Panc1 (cell line): Measurements from ENCODE around the gene CDX1. TPM values are rescaled to one million over a fixed set of nuclear protein-coding genes. Genes with fewer than 3 reads are reported as not detected.

Source experiments
- ATAC-seq: fragments of 200-7000 bp; cut with Tn5 transposase; 2 replicates; pipeline ENCODE4 v1.9.1; 2020; ENCODE audit warnings: mild to moderate bottlenecking, moderate library complexity
- BruUV-seq: library from RNA; stranded (reverse); fragments of 400-500 nt; replicated peaks from 2 replicates; lab custom pipeline; 2021; lab: Mats Ljungman, UMichigan
- CTCF ChIA-PET: fragments of 300-600 bp; sonication (Branson Sonifier 250); formaldehyde crosslinking; loops from one replicate; lab custom pipeline; 2022; ENCODE audit warnings: antibody characterized with exemption; lab: Charles Lee
- POLR2A ChIA-PET: fragments of 300-600 bp; sonication (Branson Sonifier 250); formaldehyde crosslinking; loops from one replicate; lab custom pipeline; 2022; ENCODE audit warnings: antibody characterized with exemption; lab: Charles Lee
- DNase-seq: peaks from one replicate; pipeline ENCODE4 v3.0.0-alpha.2; 2010; ENCODE audit warnings: low read depth, low spot score
- H3K27ac ChIP-seq: 2 replicates; pipeline ENCODE4 v1.5.1; 2011; ENCODE audit warnings: mild to moderate bottlenecking, low read length, inconsistent platforms
- H3K27me3 ChIP-seq: fragments of 200-500 bp; sonication (Bioruptor generic); 2 replicates; pipeline ENCODE4 v1.6.0; 2014; ENCODE audit warnings: low read length, inconsistent platforms; ENCODE audit not compliant: control insufficient read depth, insufficient read depth
- H3K36me3 ChIP-seq: fragments of 200-500 bp; sonication (Bioruptor generic); 2 replicates; pipeline ENCODE4 v1.5.1; 2014; ENCODE audit warnings: inconsistent platforms, mild to moderate bottlenecking, low read length, moderate library complexity; ENCODE audit not compliant: control insufficient read depth, insufficient read depth
- H3K4me1 ChIP-seq: 2 replicates; pipeline ENCODE4 v1.5.1; 2011; ENCODE audit warnings: inconsistent platforms, mild to moderate bottlenecking, low read length, moderate library complexity; ENCODE audit not compliant: control insufficient read depth, insufficient read depth
- H3K4me3 ChIP-seq, 2 experiments: 2 replicates each; pipeline ENCODE4 v1.5.1; 2011 to 2012; ENCODE audit warnings: low read depth in 2 of 2, low read length in 2 of 2, mild to moderate bottlenecking in 2 of 2, inconsistent platforms in 1 of 2, moderate library complexity in 1 of 2
- H3K9me3 ChIP-seq: fragments of 200-500 bp; sonication (Bioruptor generic); 2 replicates; pipeline ENCODE4 v1.5.1; 2014; ENCODE audit warnings: low read depth, mild to moderate bottlenecking, inconsistent platforms, low read length, moderate library complexity; ENCODE audit not compliant: control insufficient read depth, insufficient read depth
- CTCF ChIP-seq: fragments of 450-650 bp; IDR thresholded peaks from 2 replicates; pipeline ENCODE4 v1.5.1; 2017; ENCODE audit warnings: mild to moderate bottlenecking
- POLR2AphosphoS5 ChIP-seq: IDR thresholded peaks from 2 replicates; pipeline ENCODE4 v1.6.1; 2012; ENCODE audit warnings: mild to moderate bottlenecking, low read depth, low read length, moderate library complexity
- REST ChIP-seq, 2 experiments: IDR thresholded peaks; 2 replicates each; pipeline ENCODE4 v1.6.1; 2011 to 2012; ENCODE audit warnings: low read depth in 2 of 2, control low read depth in 1 of 2, low read length in 1 of 2, mild to moderate bottlenecking in 1 of 2, moderate library complexity in 1 of 2; ENCODE audit not compliant: insufficient read depth in 1 of 2
- SIN3A ChIP-seq: IDR thresholded peaks from 2 replicates; pipeline ENCODE4 v1.6.1; 2012; ENCODE audit warnings: low read depth, mild to moderate bottlenecking, low read length, moderate library complexity, borderline replicate concordance; ENCODE audit not compliant: insufficient read depth
- TCF7L2 ChIP-seq: IDR thresholded peaks from 2 replicates; pipeline ENCODE4 v1.6.1; 2011; ENCODE audit warnings: mild to moderate bottlenecking, low read depth, low read length, inconsistent platforms
- in situ Hi-C: cut with HindIII; loops from 2 replicates; pipeline ENCODE4 v1.10.0; 2016; ENCODE audit warnings: low sequenced_read_pairs, low pct_unique_long_range_greater_than_20kb
- intact Hi-C: fragments of 100-400 bp; cut with micrococcal nuclease; formaldehyde crosslinking; loops from one replicate; pipeline ENCODE4 v1.10.0; 2022; ENCODE audit not compliant: unreplicated experiment
- total RNA-seq: library from RNA; stranded (reverse); gene quantifications from one replicate; pipeline ENCODE4 v1.2.1, GENCODE V29; 2021; ENCODE audit not compliant: unreplicated experiment

The CDX1 gene
- total RNA-seq, 1 experiment from 2014 or later: not detected

- ChIA-PET POLR2A (no interaction called here), CTCF (no interaction called here)
- TF ChIP-seq CTCF (no peak), SIN3A (no peak), POLR2AphosphoS5 (no peak), TCF7L2 (no peak), REST (IDR thresholded peaks at IDR 0.05; ENCODE audit: insufficient read depth in 1 of 2, low read depth in 2 of 2, low read length in 1 of 2) (no peak)
- no peaks in the 10 kb centered on the region for H3K36me3 ChIP-seq
- no peaks in the 10 kb centered on the region for H3K27me3 ChIP-seq
- H3K4me3 ChIP-seq: no peak overlapping the region
- DNase-seq: no peak
- peaks cover 8% of the 10 kb centered on the region for H3K4me1 ChIP-seq
- H3K9me3 ChIP-seq: no peaks in the 10 kb centered on the region
- in situ Hi-C loops: no loop called here
- no peak overlapping the region for H3K27ac ChIP-seq
- ATAC-seq: no peak
- BruUV-seq: no TSS peak
- intact Hi-C loops: no loop called here
These were observed 13.7 kb upstream of the CDX1 start for GRCh38 chr5:150152636-150153462.

- Histone ChIP-seq H3K36me3 (no peaks in the 10 kb centered on the region), H3K4me3 (no peak overlapping the region), H3K4me1 (peaks cover 8% of the 10 kb centered on the region), H3K9me3 (no peaks in the 10 kb centered on the region), H3K27ac (no peak overlapping the region), H3K27me3 (no peaks in the 10 kb centered on the region)
- TF ChIP-seq SIN3A (no peak), TCF7L2 (no peak), POLR2AphosphoS5 (no peak), REST (IDR thresholded peaks at IDR 0.05; ENCODE audit: insufficient read depth in 1 of 2, low read depth in 2 of 2, low read length in 1 of 2) (no peak), CTCF (no peak)
- no TSS peak for BruUV-seq
- ChIA-PET CTCF (no interaction called here), POLR2A (no interaction called here)
- no peak for DNase-seq
- no peak for ATAC-seq
- in situ Hi-C loops (no loop called here), intact Hi-C loops (no loop called here)
These were observed 13.1 kb upstream of the CDX1 start for GRCh38 chr5:150153483-150153882.
